SKM-1 (cell line): ENCODE data around the gene CEP85.

Source experiments
- DNase-seq: peaks from one replicate; lab custom pipeline; 2025; ENCODE audit not compliant: unreplicated experiment; lab: John Stamatoyannopoulos, UW

CEP85 gene, protein sequence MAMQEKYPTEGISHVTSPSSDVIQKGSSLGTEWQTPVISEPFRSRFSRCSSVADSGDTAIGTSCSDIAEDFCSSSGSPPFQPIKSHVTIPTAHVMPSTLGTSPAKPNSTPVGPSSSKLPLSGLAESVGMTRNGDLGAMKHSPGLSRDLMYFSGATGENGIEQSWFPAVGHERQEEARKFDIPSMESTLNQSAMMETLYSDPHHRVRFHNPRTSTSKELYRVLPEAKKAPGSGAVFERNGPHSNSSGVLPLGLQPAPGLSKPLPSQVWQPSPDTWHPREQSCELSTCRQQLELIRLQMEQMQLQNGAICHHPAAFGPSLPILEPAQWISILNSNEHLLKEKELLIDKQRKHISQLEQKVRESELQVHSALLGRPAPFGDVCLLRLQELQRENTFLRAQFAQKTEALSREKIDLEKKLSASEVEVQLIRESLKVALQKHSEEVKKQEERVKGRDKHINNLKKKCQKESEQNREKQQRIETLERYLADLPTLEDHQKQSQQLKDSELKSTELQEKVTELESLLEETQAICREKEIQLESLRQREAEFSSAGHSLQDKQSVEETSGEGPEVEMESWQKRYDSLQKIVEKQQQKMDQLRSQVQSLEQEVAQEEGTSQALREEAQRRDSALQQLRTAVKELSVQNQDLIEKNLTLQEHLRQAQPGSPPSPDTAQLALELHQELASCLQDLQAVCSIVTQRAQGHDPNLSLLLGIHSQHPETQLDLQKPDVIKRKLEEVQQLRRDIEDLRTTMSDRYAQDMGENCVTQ

DNA sequence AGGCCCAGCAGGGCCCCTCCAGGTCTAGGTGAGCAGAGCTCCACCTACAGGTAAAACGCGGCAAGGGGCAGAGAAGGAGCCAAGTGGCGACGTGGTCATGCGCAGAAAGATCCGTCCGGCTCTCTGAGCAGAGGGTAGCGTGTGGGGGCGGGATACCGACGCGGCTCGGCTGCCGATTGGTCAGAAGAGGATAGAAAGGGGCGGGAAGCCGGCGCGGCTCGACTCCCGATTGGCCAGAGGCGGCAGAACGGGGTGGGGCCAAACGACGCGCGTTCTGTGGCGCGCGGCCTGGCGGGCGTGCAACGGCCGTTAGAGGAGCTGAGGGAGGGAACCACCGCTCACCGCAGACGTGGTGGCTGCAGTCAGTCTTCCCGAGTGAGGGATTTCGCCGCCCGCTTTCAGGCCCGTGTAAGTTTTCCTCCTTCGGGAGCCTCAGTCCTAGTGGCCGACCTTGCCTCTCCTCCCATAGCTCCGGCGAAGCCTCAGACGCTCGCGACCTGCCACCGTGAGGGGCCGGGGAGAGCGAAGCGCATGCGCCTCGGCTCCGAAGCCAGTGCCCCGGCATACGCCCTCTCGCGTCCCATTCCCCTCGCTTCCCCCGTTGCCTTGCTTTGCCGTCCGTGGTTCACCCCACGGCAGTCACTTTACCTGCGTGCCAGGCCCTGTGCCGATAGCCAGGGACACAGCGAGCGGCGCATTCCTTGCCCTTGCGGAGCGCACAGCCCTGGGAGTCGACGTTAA, at the start of gene CEP85:
Gene CEP85, plus strand, starts transcription at position 298 of the 741 bp plus-strand sequence. CDS start 5,584 bp downstream, outside the sequence.
- DNase-seq: peak; percentile 98

DNA sequence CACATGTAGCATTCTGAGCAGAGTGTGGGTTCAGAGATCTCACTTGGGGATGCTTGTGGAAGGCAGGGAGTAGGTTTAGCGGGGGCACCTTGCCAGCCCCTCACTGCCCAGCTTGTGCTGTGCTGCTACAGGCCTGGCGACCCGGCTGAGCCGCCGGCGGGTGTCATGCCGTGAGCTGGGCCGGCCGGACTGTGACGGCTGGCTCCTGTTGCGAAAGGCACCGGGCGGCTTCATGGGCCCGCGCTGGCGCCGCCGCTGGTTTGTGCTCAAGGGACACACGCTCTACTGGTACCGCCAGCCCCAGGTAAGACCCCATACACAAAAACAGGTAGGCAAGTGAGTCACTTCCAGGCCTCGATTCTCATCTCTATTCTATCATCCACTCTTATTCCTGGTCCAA, 49.1 kb upstream of the CEP85 start:
- DNase-seq: no peak

DNA sequence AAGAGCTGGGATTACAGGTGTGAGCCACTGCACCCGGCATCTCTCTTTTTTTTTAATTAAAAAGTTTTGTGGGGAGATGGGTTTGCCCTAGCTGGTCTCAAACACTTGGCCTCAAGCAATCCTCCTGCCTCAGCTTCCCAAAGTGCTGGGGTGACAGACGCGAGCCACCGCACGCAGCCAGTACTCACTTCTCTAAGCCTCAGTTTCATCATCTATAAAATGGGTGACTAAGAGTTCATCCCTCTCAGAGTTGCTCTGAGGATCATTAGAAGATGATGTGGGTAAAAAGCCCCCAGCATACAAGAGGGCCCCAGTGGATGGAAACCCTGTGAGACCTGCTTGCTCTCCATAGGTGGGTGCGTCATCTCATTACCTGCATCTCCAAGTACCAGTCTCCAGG, 46.1 kb upstream of the CEP85 start:
- DNase-seq: no peak

DNA sequence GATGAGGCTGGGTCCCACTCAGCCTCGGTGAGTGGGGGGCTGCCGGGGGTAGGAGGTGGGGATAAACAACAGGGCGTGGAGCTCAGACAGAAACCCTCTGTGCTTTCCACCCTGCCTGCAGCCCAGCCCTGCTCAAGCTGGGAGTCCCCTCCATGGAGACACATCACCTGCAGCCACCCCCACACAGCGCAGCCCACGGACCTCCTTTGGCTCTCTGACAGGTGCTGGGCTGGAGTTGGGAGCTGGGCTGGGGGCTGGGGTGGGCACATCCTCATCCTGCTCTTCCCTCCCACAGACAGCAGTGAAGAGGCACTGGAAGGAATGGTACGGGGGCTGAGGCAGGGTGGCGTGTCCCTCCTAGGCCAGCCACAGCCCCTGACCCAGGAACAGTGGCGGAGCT, 45.5 kb upstream of the CEP85 start:
- DNase-seq: no peak

DNA sequence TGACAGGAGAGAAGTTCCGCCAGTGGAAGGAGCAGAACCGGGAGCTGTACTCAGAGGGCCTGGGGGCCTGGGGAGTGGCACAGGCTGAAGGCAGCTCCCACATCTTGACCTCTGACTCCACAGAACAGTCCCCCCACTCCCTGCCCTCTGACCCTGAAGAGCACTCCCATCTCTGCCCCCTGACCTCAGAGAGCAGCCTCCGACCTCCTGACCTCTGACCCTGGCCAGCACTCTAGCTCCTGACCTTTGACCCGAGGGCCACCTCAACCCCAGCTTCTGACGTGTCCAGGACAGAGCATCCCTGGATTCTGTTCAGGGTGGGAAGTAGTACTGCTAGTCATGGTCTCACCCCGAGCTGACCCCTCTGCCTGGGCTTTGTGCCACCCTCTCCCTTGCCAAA, 44.7 kb upstream of the CEP85 start:
- DNase-seq: no peak

DNA sequence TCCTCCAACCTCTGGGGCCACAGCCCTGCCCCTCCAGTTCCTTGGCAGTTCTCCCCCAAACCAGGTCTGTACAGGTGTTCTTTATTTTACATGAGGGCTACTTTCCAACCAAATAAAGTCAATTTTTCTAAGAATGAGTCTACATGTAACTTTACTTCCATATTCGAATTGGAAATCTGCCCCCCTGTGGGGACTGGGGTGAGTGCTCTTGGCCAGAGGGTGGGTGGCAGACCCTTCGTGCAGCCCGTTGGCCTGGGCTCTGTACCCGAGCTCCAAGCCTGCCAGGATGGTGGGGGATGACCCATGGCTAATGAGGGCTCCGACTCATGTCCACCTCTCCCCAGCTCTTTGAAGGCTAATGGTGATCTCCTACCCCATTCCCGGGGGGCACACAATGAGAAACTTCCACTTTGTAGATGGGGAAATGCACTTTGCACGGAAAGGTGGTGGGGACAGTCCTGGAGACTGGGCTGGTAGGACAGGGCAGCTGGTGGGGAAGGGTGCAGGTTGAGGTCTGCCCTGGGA, 44.2 kb upstream of the CEP85 start:
- no peak for DNase-seq

DNA sequence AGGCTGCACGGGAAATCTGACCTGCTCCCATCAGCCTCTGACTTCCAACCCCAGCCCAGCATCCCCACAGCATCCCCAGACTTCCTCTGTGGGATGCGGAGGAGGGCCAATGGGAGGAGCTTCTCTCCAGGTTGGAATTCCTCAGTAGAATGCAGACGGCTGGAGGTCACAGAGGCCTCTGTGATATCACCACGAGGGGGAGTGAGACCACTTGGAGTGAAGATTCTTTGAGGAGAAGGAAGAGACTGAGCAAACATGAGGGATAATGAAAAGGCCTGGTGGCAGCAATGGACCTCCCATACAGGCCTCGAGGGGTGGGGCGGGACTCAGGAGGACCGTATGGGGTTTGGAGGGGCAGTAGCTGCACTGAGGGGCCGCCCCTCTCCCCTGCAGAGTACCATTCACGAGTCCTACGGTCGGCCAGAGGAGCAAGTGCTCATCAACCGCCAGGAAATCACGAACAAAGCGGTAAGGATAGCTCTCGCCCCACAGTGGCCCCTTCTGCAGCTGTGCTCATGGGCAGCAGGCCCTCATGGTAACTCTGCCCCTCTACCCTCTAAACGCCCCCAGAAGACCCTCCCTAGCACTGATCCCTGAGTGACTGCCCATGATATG, 43.5 kb upstream of the CEP85 start, which contains the start of gene CATSPER4:
Gene CATSPER4, plus strand, starts transcription at position 230 of the 615 bp plus-strand sequence. Its CDS starts 26 bp downstream, at position 256.
- DNase-seq: no peak

DNA sequence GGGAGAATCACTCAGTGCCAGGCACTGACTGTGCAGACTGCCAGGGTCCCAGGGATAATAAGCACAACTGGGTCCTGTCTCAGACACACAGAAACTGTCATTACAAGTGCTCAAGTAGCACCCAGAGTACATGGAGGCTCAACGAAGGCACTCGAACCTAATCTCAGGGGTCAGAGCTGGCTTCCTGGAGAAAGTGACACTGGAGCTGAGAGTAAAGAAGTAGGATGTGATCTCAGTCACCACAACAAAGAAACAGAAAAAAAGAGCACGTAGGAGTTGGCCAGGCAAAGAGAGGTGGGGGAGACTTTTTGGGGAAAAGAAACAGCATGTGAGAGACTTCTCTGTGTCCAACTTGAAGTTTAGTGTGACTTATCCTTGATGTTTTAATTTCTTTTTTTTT, 42.3 kb upstream of the CEP85 start:
- no peak for DNase-seq

DNA sequence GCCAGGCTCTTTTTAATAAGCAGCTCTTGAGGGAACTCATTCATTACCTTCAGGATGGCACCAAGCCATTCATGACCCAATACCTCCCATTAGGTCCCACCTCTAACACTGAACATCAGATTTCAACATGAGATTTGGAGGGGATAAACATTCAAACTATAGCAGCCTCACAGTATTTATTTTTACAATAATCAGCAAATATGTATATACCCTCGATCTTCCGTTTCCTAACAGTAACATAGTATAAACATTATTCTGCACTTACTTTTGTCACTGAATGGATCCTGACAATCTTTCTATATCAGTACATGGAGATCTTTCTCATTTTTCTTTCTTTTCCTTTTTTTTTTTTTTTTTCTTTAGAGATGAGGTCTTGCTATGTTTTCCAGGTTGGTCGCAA, 38.2 kb upstream of the CEP85 start:
- no peak for DNase-seq

DNA sequence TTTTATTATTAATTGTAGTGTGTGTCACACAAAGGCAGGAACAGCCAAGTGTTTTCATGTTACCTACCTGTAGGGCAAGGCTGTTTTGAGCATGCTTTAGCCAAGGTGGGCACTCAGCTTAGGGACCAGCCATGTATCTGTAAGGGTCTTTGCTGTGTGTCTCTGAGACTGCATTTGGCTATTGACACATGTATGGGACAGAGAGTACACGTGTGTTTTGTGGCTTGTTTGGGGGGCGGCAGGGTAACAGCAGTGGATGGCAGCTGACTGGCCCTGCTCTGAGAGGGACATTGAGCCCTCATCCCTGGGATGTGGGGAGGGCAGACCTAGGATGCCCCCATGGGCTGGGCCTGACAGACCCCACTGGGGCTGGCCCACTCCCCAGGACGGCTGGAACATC, 36.7 kb upstream of the CEP85 start:
- no peak for DNase-seq

DNA sequence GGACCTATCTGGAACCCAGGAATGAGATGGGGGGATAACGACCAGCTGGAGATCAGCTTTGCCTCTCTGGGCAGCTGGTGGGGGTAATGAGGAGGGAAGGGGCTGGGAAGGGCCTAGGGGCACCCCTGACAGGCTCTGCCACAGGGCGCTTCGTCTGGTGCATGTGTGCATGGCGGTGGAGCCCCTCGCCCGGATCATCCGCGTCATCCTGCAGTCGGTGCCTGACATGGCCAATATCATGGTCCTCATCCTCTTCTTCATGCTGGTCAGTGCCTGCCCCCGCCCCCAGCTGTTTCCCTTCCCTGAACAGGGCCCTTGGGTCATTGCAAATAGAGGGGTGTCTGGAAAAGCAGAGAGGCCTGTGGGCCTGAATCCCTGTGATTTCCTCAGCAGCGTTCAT, 36.2 kb upstream of the CEP85 start:
- DNase-seq: no peak

DNA sequence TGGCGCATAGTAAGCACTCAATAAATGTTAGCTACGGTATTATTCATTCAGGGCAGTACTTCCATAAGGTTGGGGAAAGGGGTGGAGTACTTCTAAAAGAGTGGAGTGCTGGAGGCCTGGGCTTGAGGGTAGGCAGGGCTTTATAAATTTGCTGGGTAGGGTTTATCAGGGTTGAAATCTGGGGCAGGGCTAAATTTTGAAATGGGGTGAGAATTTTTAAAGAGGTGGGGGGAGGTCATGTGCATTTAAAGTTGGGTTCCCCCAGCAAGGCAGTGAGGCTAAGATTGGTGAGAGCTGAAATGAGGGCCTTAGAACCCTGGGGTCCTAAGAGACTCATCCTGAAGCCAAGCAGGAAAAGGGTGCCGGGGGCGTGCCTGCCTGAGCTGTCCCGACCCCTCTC, 33.6 kb upstream of the CEP85 start:
- no peak for DNase-seq

DNA sequence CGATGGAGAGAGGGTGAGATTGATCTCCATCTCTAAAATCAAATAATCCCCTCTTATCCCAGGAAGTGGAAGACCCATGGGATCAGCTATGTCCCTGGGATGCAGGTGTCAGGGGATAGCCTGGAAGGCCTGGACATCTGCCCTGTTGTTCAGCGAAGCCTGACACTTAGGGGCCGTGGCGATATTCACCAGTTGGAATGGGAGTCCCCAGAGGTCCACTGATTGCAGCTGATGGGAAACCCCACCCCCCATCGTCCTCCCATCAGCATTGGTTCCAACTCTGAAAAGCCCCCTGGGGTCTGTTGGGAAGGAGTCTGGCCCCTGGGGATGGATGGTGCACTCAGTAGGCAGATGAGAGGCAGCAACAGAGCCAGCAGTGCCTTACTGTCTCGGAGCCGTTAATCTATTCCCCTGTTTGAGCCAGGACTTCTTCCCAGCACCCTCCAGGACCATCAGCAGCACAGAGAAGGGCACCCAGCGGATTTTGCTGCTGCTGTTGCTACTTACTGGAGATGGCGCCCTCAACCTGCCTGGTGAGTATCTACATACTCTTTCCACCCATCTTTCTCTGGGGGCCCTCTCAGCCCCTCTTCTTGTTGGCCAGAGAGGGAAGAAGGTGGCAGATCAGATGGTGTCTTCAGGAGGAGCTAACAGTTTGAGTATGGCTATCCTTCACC, 30.2 kb upstream of the CEP85 start:
- no peak for DNase-seq

DNA sequence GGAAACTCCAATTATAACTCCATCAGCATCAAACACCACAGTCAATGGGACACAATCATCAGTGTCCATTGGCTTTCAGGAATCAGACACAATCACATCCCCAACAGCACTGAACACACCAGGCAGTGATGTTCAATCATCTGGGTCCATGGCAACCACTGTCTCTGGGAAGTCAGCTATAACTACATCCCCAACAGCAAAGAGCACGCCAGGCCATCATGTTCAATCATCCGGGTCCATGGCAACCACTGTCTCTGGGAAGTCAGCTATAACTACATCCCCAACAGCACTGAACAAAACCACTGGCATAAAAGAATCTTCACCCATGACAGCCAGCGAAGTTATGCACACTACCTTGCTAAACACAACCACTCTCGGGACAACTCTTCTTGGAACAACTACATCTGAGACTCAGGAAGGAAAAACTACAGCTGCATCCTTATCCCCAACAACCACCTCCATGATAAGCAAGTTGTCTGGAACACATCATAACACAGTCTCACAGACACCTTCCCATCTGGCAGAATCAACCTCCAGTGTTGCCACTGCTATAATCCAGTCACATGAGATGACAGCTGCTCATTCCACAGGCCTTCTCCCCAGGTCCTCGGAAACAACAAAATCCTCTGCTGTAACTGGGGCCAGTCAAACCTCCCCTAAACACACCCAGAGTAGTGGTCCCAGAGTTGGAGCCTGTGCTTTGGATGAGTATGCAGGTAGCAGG, 23.7 kb upstream of the CEP85 start:
- DNase-seq: no peak

DNA sequence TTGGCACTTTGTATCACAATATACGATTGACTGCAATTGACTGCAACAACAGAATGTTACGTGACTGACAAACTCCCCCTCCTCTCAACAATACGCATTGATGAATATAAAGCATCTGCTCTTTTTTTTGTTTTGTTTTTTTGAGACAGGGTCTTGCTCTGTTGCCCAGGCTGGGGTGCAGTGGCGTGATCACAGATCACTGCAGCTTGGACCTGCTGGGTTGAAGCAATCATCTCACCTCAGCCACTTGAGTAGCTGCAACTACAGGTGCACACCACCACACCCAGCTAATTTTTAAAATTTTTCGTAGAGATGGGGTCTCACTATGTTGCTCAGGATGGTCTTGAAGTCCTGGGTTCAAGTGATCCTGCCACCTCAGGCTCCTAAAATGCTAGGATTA, 21.3 kb upstream of the CEP85 start:
- no peak for DNase-seq

DNA sequence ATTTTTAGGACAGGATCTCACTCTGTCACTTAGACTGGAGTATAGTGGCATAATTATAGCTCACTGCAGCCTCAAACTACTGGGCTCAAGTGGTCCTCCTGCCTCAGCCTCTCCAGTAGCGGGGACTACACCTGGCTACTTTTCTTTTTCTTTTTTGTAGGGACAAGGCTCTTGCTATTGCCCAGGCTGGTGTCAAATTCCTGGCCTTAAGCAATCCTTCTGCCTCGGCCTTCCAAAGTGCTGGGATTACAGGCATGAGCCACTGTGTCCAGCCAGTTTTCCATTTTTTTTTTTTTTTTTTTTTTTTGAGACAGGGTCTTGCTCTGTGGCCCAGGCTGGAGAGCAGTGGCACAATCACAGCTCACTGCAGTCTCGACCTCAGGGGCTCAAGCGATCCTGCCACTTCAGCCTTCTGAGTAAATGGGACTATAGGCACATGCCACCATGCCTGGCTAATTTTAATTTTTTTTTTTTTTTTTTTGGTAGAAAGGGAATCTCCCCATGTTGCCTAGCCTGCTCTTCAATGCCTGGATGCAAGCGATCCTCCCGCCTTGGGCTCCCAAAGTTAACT, 20.6 kb upstream of the CEP85 start:
- DNase-seq: no peak

DNA sequence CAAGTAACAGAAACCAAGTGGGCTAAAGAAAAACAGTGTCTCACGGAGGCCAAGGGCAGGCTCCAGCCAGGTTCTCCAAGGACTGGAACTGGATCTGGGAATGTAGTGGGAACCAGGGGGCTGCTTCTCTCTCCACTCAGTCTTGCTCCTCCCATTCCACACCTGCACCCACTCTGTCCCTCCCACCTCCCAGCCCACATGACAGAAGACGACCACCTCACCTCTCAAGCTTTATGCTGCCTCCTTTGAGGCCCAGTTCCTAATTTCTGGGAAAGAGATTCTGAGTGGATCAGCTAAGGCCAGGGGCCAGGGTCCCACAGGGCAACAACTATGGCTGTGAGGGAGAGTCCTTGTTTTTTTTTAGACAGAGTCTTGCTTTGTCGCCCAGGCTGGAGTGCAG, 18.8 kb upstream of the CEP85 start:
- DNase-seq: no peak

DNA sequence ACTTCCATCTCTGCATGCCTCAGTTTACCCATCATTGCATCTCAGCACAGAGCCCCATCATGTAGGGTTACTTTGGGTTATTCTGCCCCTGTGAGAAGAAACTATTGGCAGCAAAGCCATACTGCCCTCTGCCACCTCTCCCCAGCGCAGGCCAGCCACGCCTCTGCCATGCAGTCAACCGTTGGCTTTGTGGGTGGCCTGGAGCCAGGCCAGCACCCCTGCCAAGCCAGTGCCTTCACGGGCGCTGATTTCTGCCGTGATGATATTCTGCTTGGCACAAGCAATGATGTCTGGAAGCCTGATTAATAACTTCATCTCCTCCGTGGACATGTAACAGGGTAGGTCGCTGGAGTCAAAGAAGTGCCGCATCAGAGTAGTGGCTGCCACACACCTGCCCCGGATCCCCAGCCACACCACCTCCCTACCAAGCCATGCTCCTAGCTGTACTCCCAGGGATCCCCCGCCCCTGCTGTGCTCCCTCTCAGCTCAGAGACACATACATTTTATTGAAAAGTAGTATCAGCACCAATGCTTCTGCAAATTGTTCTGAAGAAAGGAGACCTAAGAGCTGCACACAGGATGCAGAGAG, 15.0 kb upstream of the CEP85 start:
- DNase-seq: no peak
